DOHH2 (cell line): ENCODE results near the gene CD151.
A peak's percentile ranks its signal among the peaks of the same experiment; 100 is the strongest.

Experiments
- H3F3A ChIP-seq: fragments of 200-600 bp; sonication (generic), shearing (Covaris generic); 2 replicates; pipeline ENCODE4 v1.6.0; 2016; ENCODE audit warnings: antibody characterized with exemption, mild to moderate bottlenecking; ENCODE audit not compliant: control insufficient read depth, insufficient read depth
- H3K27ac ChIP-seq: fragments of 200-600 bp; sonication (generic); 2 replicates; pipeline ENCODE4 v1.5.1; 2014; ENCODE audit warnings: low read depth, mild to moderate bottlenecking, low read length, moderate library complexity
- H3K27me3 ChIP-seq: fragments of 200-600 bp; sonication (generic); 2 replicates; pipeline ENCODE4 v1.6.1; 2014; ENCODE audit warnings: mild to moderate bottlenecking, low read length, mixed read lengths; ENCODE audit not compliant: control insufficient read depth
- H3K36me3 ChIP-seq: fragments of 200-600 bp; sonication (generic); 2 replicates; pipeline ENCODE4 v1.6.1; 2014; ENCODE audit warnings: mild to moderate bottlenecking, low read length, moderate library complexity, mixed read lengths; ENCODE audit not compliant: control insufficient read depth
- H3K4me1 ChIP-seq: fragments of 200-600 bp; sonication (generic); 2 replicates; pipeline ENCODE4 v1.6.1; 2014; ENCODE audit warnings: mild to moderate bottlenecking, low read length, mixed read lengths; ENCODE audit not compliant: control insufficient read depth
- H3K4me2 ChIP-seq: fragments of 200-600 bp; sonication (generic); 2 replicates; pipeline ENCODE4 v1.6.0; 2014; ENCODE audit warnings: mild to moderate bottlenecking, low read length, moderate library complexity
- H3K4me3 ChIP-seq: fragments of 200-600 bp; sonication (generic); 2 replicates; pipeline ENCODE4 v1.5.1; 2014; ENCODE audit warnings: mild to moderate bottlenecking, low read length, mixed read lengths
- H3K79me2 ChIP-seq: fragments of 200-600 bp; sonication (generic); 2 replicates; pipeline ENCODE4 v1.6.1; 2014; ENCODE audit warnings: mild to moderate bottlenecking, low read length, mixed read lengths; ENCODE audit not compliant: control insufficient read depth
- H3K9me2 ChIP-seq: fragments of 200-600 bp; sonication (generic); replicated peaks from 2 replicates; pipeline ENCODE4 v1.6.1; 2014; ENCODE audit warnings: mild to moderate bottlenecking, low read length, mixed read lengths; ENCODE audit not compliant: control insufficient read depth
- H3K9me3 ChIP-seq: fragments of 200-600 bp; sonication (generic); 2 replicates; pipeline ENCODE4 v1.6.1; 2014; ENCODE audit warnings: antibody characterized with exemption, low read length, mixed read lengths; ENCODE audit not compliant: control insufficient read depth, insufficient read depth
- H4K20me1 ChIP-seq: fragments of 200-600 bp; sonication (generic); 2 replicates; pipeline ENCODE4 v1.6.0; 2014; ENCODE audit warnings: low read depth, mild to moderate bottlenecking, antibody characterized with exemption, low read length, moderate library complexity; ENCODE audit not compliant: control insufficient read depth, insufficient read depth
- EZH2phosphoT487 ChIP-seq: fragments of 200-600 bp; sonication (generic); IDR thresholded peaks from 2 replicates; pipeline ENCODE4 v1.6.1; 2017; ENCODE audit warnings: borderline replicate concordance, mild to moderate bottlenecking, antibody characterized with exemption, low read length, moderate library complexity, mixed read lengths
- TF ChIP-seq, protein P1 (sequence below): fragments of 200-600 bp; sonication (generic); IDR thresholded peaks from one replicate; pipeline ENCODE4 v1.5.1; 2014; ENCODE audit warnings: antibody characterized with exemption, mild to moderate bottlenecking, low read depth, low read length; ENCODE audit not compliant: poor library complexity, severe bottlenecking

The CD151 gene

DNA sequence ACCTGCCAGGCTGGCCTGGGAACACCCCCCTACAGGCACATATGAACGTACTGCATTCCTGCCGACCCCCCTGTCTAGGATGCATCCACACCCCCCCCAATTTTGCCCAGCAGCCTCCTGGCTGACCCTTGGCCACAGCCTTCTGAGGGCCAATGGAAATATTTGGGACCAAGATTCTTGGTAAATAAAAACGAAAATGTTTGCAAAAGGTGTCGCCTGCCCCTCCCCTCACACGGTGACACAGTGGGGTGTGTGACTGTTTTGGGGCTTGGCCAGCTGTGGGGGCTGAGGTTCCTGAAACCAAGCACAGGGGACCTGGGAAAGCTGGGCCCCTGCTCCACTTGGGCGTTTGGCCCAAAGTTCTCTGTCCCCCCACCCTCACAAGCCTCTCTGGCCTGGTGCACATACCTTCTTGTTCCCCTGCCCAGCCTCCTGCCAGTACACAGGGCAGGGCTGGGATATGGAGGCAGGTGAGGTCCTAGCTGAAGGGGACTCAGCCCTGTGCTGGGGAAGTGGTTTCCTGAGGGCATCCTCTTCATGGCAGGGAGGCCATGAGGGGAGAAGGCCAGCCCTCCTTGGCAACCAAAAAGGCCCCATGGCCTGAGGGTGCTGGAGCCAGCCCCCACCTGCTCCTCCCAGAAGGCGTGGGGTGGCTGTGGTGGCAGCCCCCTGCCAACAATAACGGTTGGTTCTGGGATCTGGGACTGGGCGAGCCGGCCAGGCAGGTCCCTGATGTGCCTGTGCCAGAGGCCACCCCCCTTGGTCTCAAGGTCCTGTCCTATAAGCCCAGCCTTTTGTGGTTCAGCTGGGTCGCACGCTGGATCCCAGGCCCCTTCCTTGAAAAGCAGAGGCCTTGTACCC is 7.2 kb upstream of the CD151 start:
- H3K27me3 ChIP-seq: peaks cover 38% of the 10 kb centered on the region
- H3K27ac ChIP-seq: no peak overlapping the region
- H3K36me3 ChIP-seq: peaks cover 13% of the 10 kb centered on the region
- H3K4me3 ChIP-seq: no peak overlapping the region
- H3K79me2 ChIP-seq: peaks cover 10% of the 10 kb centered on the region
- H3K9me2 ChIP-seq: no peaks in the 10 kb centered on the region
- TF ChIP-seq, protein P1, sequence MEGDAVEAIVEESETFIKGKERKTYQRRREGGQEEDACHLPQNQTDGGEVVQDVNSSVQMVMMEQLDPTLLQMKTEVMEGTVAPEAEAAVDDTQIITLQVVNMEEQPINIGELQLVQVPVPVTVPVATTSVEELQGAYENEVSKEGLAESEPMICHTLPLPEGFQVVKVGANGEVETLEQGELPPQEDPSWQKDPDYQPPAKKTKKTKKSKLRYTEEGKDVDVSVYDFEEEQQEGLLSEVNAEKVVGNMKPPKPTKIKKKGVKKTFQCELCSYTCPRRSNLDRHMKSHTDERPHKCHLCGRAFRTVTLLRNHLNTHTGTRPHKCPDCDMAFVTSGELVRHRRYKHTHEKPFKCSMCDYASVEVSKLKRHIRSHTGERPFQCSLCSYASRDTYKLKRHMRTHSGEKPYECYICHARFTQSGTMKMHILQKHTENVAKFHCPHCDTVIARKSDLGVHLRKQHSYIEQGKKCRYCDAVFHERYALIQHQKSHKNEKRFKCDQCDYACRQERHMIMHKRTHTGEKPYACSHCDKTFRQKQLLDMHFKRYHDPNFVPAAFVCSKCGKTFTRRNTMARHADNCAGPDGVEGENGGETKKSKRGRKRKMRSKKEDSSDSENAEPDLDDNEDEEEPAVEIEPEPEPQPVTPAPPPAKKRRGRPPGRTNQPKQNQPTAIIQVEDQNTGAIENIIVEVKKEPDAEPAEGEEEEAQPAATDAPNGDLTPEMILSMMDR: no peak
- no peak for TF ChIP-seq EZH2phosphoT487
- no peak overlapping the region for H3K4me2 ChIP-seq
- H3K9me3 ChIP-seq: no peaks in the 10 kb centered on the region
- no peaks in the 10 kb centered on the region; the same call in 1 of the 2 replicates for H3F3A ChIP-seq
- peaks cover 48% of the 10 kb centered on the region for H3K4me1 ChIP-seq
- peaks cover 7% of the 10 kb centered on the region for H4K20me1 ChIP-seq

DNA sequence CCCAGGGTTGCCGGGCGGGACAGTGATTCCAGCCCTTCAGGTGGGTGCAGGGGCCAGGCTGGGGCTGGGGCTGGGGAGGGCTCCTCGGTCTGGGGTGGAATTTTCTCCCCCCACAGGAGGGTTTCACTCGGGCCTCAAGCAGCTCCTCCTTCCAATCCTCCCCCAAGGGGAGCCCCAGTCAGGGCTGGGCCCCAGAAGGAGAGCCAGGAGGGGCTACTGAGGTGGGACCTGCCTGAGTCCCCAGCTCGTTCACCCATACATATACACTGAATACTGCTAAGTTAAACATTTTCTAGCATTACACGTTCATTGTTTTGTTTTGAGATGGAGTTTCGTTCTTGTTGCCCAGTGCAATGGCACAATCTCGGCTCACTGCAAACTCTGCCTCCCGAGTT is 6.5 kb upstream of the CD151 start:
- Histone ChIP-seq H3K9me2 (no peaks in the 10 kb centered on the region), H3K27me3 (peaks cover 45% of the 10 kb centered on the region), H3K9me3 (no peaks in the 10 kb centered on the region), H3K4me1 (peaks cover 50% of the 10 kb centered on the region), H3K36me3 (peaks cover 13% of the 10 kb centered on the region), H3K79me2 (peaks cover 4% of the 10 kb centered on the region), H3K4me2 (peak overlapping the region; percentile 90), H3K4me3 (peak overlapping the region; percentile 75; the same call in 1 of the 2 replicates), H3F3A (no peaks in the 10 kb centered on the region; the same call in 1 of the 2 replicates), H4K20me1 (peaks cover under 1% of the 10 kb centered on the region; the same call in 1 of the 2 replicates), H3K27ac (no peak overlapping the region)
- TF ChIP-seq, protein P1: no peak
- no peak for TF ChIP-seq EZH2phosphoT487

DNA sequence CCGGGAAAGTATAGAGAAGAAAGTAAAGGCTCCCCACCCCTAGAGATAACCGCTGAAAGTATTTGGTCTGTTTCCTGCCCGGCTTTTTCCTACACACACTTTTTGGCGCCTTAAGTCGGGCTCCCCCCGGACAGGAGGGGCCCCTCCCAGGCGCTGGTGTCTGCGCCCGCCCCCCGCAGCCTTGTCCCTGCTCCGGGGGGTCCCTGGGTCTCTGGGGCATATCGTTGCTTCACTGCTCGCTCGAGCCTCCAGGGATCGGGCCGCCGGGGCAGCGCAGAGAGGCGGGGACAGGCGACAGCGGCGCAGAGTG is 6.0 kb upstream of the CD151 start:
- Histone ChIP-seq H3K79me2 (no peaks in the 10 kb centered on the region), H3K27me3 (peaks cover 50% of the 10 kb centered on the region), H3K9me2 (no peaks in the 10 kb centered on the region), H3K27ac (no peak overlapping the region), H4K20me1 (no peaks in the 10 kb centered on the region; the same call in 1 of the 2 replicates), H3F3A (no peaks in the 10 kb centered on the region; the same call in 1 of the 2 replicates), H3K4me1 (peaks cover 51% of the 10 kb centered on the region), H3K4me2 (peak overlapping the region; percentile 90), H3K36me3 (peaks cover 10% of the 10 kb centered on the region), H3K9me3 (no peaks in the 10 kb centered on the region), H3K4me3 (peak overlapping the region; percentile 75)
- no peak; the same call in 1 of the 2 replicates for TF ChIP-seq EZH2phosphoT487
- TF ChIP-seq, protein P1: no peak
